ENCODE data around the gene CCDC110. TPM values are rescaled to one million over a fixed set of nuclear protein-coding genes. Genes with fewer than 3 reads are reported as not detected.
A peak's percentile ranks its signal among the peaks of the same experiment; 100 is the strongest.

The CCDC110 gene
- polyA plus RNA-seq, 1 experiment: 1.1 TPM

DNA sequence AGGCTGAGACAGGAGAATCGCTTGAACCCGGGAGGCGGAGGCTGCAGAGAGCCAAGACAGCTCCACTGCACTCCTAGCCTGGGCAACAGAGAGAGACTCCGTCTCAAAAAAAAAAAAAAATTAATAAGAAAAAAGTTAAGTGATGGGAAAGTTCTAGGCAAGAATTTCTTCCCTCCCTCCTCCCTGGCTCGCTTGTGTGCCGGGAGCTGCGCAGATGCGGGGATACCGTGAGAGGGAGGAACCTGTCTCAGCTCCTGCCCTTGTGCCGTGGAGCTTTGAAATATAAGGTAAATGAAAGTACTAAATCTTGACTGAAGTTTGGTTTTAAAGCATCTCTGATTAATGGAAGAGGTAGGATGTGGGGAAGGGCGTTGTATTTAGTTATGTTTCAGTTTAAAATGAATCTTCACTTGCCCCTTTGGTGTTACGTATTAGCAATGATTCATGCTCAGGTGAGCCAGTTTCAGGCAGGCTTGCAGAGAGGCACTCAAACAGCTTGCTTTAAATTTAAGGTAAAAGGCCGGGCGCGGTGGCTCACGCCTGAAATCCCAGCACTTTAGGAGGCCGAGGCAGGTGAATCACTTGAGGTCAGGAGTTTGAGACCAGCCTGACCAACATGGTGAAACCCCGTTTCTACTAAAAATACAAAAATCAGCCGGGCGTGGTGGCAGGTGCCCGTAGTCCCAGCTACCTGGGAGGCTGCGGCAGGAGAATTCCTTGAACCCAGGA lies 44.4 kb downstream of the CCDC110 start:
- Histone ChIP-seq H3K9me3 (ENCODE audit: control insufficient read depth, insufficient read depth, low read length) (no peaks in the 10 kb centered on the region; the same call in 1 of the 2 replicates), H3K27ac (ENCODE audit: low read depth, low read length) (no peak overlapping the region), H3K4me3 (ENCODE audit: low read depth, low read length) (no peak overlapping the region), H3K27me3 (ENCODE audit: control insufficient read depth, insufficient read depth, low read length) (no peaks in the 10 kb centered on the region)
- ChIA-PET POLR2A (no interaction called here), CTCF (interaction anchor here (0.6 to 5.4 kb wide), 7 partner anchors 9 to 813 kb away, joined by 3 to 48 read pairs (median 4); no protein-coding TSS in a partner anchor)
- no peak for DNase-seq (ENCODE audit: low read depth, low spot score)
- TF ChIP-seq, protein P1, sequence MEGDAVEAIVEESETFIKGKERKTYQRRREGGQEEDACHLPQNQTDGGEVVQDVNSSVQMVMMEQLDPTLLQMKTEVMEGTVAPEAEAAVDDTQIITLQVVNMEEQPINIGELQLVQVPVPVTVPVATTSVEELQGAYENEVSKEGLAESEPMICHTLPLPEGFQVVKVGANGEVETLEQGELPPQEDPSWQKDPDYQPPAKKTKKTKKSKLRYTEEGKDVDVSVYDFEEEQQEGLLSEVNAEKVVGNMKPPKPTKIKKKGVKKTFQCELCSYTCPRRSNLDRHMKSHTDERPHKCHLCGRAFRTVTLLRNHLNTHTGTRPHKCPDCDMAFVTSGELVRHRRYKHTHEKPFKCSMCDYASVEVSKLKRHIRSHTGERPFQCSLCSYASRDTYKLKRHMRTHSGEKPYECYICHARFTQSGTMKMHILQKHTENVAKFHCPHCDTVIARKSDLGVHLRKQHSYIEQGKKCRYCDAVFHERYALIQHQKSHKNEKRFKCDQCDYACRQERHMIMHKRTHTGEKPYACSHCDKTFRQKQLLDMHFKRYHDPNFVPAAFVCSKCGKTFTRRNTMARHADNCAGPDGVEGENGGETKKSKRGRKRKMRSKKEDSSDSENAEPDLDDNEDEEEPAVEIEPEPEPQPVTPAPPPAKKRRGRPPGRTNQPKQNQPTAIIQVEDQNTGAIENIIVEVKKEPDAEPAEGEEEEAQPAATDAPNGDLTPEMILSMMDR (IDR thresholded peaks at IDR 0.05; ENCODE audit: low read depth, low read length): no peak

DNA sequence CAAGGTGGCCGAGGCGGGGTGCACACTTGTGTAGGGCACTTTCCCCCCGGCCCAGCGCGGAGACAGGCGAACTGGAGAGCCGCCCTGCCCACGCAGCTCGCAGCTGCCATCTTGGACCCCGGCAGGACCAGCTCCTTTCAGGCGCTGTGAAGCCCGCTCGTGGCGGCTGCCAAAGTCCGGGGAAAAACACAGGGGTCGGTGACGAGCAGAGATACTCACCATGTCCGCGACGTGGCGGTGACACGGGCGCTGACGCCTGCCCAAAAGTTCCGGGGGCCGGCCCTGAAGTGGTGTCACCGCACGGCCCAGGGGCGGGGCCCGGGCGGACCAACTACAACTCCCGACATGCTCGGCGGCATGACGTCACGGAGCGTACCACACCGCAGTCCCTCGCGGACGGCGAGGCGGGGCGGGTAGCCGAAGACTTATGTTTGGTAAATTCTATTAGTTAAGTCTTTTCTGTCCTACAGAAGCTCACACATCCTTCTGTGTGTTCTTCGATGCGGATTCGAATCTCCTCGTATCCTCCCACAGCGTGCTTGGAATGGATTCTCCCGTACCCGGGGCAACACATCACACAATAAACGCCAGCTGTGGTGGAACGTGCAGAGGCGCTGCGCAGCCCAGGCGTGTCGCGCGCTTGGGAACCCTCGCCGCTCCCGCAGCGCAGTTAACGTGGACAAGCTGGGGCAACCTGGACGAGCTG lies 45.7 kb downstream of the CCDC110 start, which contains the start of gene UFSP2:
UFSP2 (minus strand) TSS at position 318 of the 706 bp plus-strand sequence; CDS start at position 222, 96 bp downstream.
- Histone ChIP-seq H3K27me3 (ENCODE audit: control insufficient read depth, insufficient read depth, low read length) (no peaks in the 10 kb centered on the region), H3K9me3 (ENCODE audit: control insufficient read depth, insufficient read depth, low read length) (no peaks in the 10 kb centered on the region; the same call in 1 of the 2 replicates), H3K4me3 (ENCODE audit: low read depth, low read length) (peak within 1 kb of the TSS; percentile 85), H3K27ac (ENCODE audit: low read depth, low read length) (peak within 1 kb of the TSS; percentile 98)
- ChIA-PET POLR2A (interaction anchor here (0.6 to 2.0 kb wide), 3 partner anchors 29 to 124 kb away, joined by 3 to 15 read pairs (median 5); partner anchors contain the start of genes ANKRD37 and LRP2BP), CTCF (interaction anchor here (0.9 to 5.4 kb wide), 8 partner anchors 18 to 612 kb away, joined by 3 to 48 read pairs (median 4); no protein-coding TSS in a partner anchor)
- TF ChIP-seq, protein P1 (IDR thresholded peaks at IDR 0.05; ENCODE audit: low read depth, low read length): no peak
- peak; percentile 70 for DNase-seq (ENCODE audit: low read depth, low spot score)

DNA sequence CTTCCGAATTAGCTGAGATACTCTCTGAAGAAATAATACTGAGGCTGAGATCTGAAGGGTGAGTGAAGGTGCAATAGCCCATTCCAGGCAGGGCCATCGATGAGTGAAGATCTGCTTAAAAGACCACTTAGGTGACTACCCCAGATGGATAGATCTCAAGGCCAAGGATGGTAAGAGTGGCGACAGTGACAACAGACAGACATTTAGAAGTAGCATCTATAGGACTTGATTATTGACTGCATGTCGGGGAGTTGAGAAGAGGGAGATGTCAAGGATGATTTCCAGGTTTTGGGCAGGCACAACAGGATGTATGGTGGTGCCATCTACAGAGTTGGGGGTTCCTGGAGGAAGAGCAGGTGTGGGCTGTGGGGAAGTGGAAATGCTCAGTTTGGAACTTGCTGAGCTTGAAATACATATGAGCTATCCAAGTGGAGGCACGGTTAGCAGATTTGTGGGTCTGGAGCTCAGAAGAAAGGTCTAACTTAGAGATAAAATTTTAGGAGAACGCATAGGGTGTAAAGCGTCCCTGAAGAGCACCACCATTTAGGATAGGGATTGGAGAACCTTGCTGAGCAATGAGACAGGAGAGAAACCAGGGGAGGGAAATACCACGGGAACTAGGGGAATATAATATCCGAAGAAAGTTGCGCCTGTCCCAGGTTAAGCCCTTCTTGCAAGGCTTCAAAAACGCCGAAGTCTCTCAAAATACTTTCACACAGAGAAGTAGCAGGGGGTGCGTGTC lies 46.5 kb downstream of the CCDC110 start:
- CTCF ChIA-PET: interaction anchor here (0.9 to 5.4 kb wide), 6 partner anchors 18 to 613 kb away, joined by 3 to 48 read pairs (median 4); no protein-coding TSS in a partner anchor
- Histone ChIP-seq H3K4me3 (ENCODE audit: low read depth, low read length) (peak overlapping the region; percentile 85), H3K27ac (ENCODE audit: low read depth, low read length) (peak overlapping the region; percentile 98), H3K9me3 (ENCODE audit: control insufficient read depth, insufficient read depth, low read length) (no peaks in the 10 kb centered on the region; the same call in 1 of the 2 replicates), H3K27me3 (ENCODE audit: control insufficient read depth, insufficient read depth, low read length) (no peaks in the 10 kb centered on the region)
- TF ChIP-seq, protein P1 (IDR thresholded peaks at IDR 0.05; ENCODE audit: low read depth, low read length): no peak
- POLR2A ChIA-PET: interaction anchor here (2.0 kb wide), 1 partner anchor 28 kb away, joined by 15 read pairs; the partner anchor contains the start of genes ANKRD37 and LRP2BP
- no peak for DNase-seq (ENCODE audit: low read depth, low spot score)

DNA sequence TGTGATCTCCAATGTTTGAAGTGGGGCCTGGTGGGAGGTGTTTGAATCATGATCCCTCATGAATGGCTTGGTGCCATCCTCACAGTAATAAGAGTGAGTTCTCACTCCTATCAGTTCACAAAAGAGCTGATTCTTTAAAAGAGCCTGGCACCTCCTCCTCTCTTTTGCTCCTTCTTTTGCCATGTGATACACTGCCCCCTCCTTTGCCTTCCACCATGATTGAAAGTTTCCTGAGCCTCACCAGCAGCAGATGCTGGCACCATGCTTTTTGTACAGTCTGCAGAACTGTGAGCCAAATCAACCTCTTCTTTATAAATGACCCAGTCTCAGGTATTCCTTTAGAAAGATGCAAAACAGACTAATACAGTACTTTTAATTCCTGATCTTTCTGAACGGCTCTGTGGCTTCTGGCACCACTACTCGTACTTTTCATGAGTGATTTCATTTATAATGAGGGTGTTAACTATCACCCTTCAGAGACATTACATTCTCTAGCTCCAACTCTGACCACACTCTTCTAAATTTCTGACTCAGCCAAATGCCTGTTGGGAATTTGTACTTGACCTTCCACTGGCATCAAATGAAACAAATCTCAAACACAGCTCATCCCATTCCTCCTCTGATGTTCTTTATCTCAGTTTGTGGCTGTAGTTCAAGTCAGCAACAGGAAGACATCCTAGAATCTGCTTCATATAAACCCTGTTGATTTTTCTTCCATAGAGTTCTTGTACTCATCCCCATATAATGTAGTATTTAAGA lies 50.0 kb downstream of the CCDC110 start:
- Histone ChIP-seq H3K9me3 (ENCODE audit: control insufficient read depth, insufficient read depth, low read length) (no peaks in the 10 kb centered on the region; the same call in 1 of the 2 replicates), H3K27ac (ENCODE audit: low read depth, low read length) (no peak overlapping the region), H3K27me3 (ENCODE audit: control insufficient read depth, insufficient read depth, low read length) (no peaks in the 10 kb centered on the region), H3K4me3 (ENCODE audit: low read depth, low read length) (no peak overlapping the region)
- CTCF ChIA-PET: interaction anchor here (1.4 to 3.3 kb wide), 3 partner anchors 176 to 617 kb away, joined by 3 to 29 read pairs (median 4); no protein-coding TSS in a partner anchor
- POLR2A ChIA-PET: no interaction called here
- TF ChIP-seq, protein P1 (IDR thresholded peaks at IDR 0.05; ENCODE audit: low read depth, low read length): no peak
- peak; percentile 21 for DNase-seq (ENCODE audit: low read depth, low spot score)
